ENCODE data around the gene MARCHF10. TPM values are rescaled to one million over a fixed set of nuclear protein-coding genes. Genes with fewer than 3 reads are reported as not detected.

MARCHF10 gene
- total RNA-seq, 1 experiment from 2014 or later = not detected

DNA sequence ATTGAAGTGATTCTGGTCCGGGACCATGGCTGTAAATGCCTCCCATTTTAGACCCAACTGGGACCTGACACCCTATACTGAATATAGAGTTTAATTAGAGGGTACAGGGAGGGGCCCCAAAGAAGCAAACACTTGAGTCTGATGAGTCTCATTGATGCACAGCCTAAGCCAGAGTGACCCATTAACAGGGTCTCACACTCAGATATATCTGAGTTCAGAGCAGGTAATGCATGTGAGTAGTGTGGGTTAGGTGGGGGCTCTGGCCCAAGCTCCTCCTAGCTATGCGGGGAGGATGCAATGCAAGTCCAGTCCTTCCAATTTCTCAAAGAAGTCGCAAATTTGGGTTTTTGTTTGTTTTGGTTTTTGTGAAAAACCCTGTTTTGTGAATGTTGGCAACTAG, 17.1 kb upstream of the MARCHF10 start:
- ChIA-PET POLR2A (ENCODE audit: low non-redundant PET) (no interaction called here), CTCF (no interaction called here)
- DNase-seq (ENCODE audit: low spot score) = no peak
- H3K27me3 ChIP-seq (replicated peaks; ENCODE audit: insufficient read depth, low read depth, low read length, poor library complexity) = no peaks in the 10 kb centered on the region
- no TSS peak for BruUV-seq (replicated peaks)
- peaks cover 6% of the 10 kb centered on the region for H3K4me1 ChIP-seq (ENCODE audit: insufficient read depth, low read length, poor library complexity, severe bottlenecking)
- no peak overlapping the region for H3K4me3 ChIP-seq (ENCODE audit: low read depth, low read length, poor library complexity, severe bottlenecking)
- TF ChIP-seq EZH2 (IDR thresholded peaks at IDR 0.05; ENCODE audit: borderline replicate concordance, low read depth, low read length, poor library complexity, severe bottlenecking) = no peak
- TF ChIP-seq, protein P1, sequence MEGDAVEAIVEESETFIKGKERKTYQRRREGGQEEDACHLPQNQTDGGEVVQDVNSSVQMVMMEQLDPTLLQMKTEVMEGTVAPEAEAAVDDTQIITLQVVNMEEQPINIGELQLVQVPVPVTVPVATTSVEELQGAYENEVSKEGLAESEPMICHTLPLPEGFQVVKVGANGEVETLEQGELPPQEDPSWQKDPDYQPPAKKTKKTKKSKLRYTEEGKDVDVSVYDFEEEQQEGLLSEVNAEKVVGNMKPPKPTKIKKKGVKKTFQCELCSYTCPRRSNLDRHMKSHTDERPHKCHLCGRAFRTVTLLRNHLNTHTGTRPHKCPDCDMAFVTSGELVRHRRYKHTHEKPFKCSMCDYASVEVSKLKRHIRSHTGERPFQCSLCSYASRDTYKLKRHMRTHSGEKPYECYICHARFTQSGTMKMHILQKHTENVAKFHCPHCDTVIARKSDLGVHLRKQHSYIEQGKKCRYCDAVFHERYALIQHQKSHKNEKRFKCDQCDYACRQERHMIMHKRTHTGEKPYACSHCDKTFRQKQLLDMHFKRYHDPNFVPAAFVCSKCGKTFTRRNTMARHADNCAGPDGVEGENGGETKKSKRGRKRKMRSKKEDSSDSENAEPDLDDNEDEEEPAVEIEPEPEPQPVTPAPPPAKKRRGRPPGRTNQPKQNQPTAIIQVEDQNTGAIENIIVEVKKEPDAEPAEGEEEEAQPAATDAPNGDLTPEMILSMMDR (conservative IDR thresholded peaks at IDR 0.05; ENCODE audit: low read depth, low read length) = no peak
- H3K27ac ChIP-seq (ENCODE audit: low read depth, low read length, poor library complexity, severe bottlenecking) = no peak overlapping the region
- no peaks in the 10 kb centered on the region for H3K9me3 ChIP-seq (ENCODE audit: low read depth, low read length, poor library complexity, severe bottlenecking)
- intact Hi-C loops (cut with micrococcal nuclease; ENCODE audit: unreplicated experiment) = no loop called here
- no peaks in the 10 kb centered on the region for H3K36me3 ChIP-seq (ENCODE audit: insufficient read depth, low read length, poor library complexity, severe bottlenecking)

DNA sequence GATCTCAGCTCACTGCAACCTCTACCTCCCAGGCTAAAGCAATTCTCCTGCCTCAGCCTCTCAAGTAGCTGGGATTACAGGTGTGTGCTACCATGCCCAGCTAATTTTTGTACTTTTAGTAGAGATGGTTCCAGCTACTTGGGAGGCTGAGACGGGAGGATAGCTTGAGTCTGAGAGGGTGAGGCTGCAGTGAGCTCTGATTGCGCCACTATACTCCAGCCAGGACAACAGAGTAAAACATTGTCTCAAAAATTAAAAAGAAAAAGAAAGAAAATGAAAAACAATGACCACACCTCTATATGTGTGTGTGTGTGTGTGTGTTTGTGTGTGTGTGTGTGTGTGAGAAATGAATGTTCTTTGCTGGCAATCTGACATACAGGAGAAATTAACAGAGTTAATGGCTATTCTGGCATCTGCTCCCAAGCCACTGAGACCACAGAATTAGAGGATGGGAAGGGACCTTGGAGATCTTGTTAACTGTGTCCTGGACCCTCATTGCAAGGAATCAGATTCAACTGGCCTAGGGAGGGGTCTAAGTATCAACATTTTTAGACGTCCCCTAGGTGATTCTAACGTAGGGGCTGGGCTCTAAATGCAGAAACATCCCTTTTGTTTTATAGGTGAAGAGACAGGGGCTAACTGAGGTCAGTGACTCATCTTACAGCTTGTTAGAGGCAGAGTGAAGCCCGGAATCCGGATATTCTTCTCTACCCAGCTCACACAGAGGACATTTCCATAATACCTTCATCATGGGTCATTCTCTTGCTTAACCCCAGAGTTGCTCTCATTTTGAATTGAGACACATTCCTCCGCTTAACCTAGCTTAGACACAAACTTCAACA, 16.4 kb upstream of the MARCHF10 start:
- no TSS peak for BruUV-seq (replicated peaks)
- Histone ChIP-seq H3K27me3 (replicated peaks; ENCODE audit: insufficient read depth, low read depth, low read length, poor library complexity) (no peaks in the 10 kb centered on the region), H3K4me3 (ENCODE audit: low read depth, low read length, poor library complexity, severe bottlenecking) (no peak overlapping the region), H3K27ac (ENCODE audit: low read depth, low read length, poor library complexity, severe bottlenecking) (no peak overlapping the region), H3K36me3 (ENCODE audit: insufficient read depth, low read length, poor library complexity, severe bottlenecking) (no peaks in the 10 kb centered on the region), H3K9me3 (ENCODE audit: low read depth, low read length, poor library complexity, severe bottlenecking) (no peaks in the 10 kb centered on the region), H3K4me1 (ENCODE audit: insufficient read depth, low read length, poor library complexity, severe bottlenecking) (peaks cover 6% of the 10 kb centered on the region)
- POLR2A ChIA-PET (ENCODE audit: low non-redundant PET) = no interaction called here
- TF ChIP-seq EZH2 (IDR thresholded peaks at IDR 0.05; ENCODE audit: borderline replicate concordance, low read depth, low read length, poor library complexity, severe bottlenecking) = no peak
- TF ChIP-seq, protein P1 (conservative IDR thresholded peaks at IDR 0.05; ENCODE audit: low read depth, low read length) = no peak
- DNase-seq (ENCODE audit: low spot score) = no peak
- CTCF ChIA-PET = no interaction called here
- intact Hi-C loops (cut with micrococcal nuclease; ENCODE audit: unreplicated experiment) = no loop called here

DNA sequence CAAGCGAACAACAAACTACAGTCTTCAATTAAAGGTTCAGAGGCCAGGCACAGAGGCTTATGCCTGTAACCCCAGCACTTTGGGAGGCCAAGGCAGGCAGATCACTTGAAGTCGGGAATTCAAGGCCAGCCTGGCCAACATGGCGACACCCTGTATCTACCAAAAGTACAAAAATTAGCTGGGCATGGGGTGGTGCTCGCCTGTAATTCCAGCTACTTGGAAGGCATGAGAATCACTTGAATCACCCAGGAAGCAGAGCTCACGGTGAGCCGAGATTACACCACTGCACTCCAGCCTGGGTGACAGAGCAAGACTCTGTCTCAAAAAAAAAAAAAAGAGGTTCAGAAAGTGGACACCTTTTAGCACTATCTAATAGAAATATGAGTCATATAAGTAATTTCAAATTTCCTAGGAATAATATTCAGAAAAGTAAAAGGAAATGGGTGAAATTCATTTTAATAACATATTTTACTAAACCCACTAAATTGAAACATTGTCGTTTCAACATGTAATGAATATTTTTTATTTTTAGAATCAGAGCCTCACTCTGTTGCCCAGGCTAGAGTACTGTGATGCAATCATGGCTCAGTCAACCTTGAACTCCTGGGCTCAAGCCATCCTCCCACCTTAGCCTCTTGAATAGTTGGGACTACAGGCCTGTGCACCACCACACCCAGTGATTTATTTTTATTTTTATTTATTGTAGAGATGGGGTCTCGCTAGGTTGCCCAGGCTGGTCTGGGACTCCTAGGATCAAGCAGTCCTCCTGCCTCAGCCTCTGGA, 15.2 kb upstream of the MARCHF10 start:
- TF ChIP-seq, protein P1 (conservative IDR thresholded peaks at IDR 0.05; ENCODE audit: low read depth, low read length) = no peak
- no peak for TF ChIP-seq EZH2 (IDR thresholded peaks at IDR 0.05; ENCODE audit: borderline replicate concordance, low read depth, low read length, poor library complexity, severe bottlenecking)
- no TSS peak for BruUV-seq (replicated peaks)

More for the DNA sequence above, 15.2 kb upstream of the MARCHF10 start:
- H3K27ac ChIP-seq (ENCODE audit: low read depth, low read length, poor library complexity, severe bottlenecking) = no peak overlapping the region
- H3K36me3 ChIP-seq (ENCODE audit: insufficient read depth, low read length, poor library complexity, severe bottlenecking) = no peaks in the 10 kb centered on the region
- peaks cover 6% of the 10 kb centered on the region for H3K4me1 ChIP-seq (ENCODE audit: insufficient read depth, low read length, poor library complexity, severe bottlenecking)
- intact Hi-C loops (cut with micrococcal nuclease; ENCODE audit: unreplicated experiment) = no loop called here
- H3K27me3 ChIP-seq (replicated peaks; ENCODE audit: insufficient read depth, low read depth, low read length, poor library complexity) = no peaks in the 10 kb centered on the region
- no peak for DNase-seq (ENCODE audit: low spot score)
- no peak overlapping the region for H3K4me3 ChIP-seq (ENCODE audit: low read depth, low read length, poor library complexity, severe bottlenecking)
- POLR2A ChIA-PET (ENCODE audit: low non-redundant PET) = no interaction called here
- no peaks in the 10 kb centered on the region for H3K9me3 ChIP-seq (ENCODE audit: low read depth, low read length, poor library complexity, severe bottlenecking)
- CTCF ChIA-PET = no interaction called here
